GM03348 (cell line): ENCODE data around the gene MECR.

Experiments
- DNase-seq: peaks from one replicate; pipeline ENCODE4 v3.0.0; 2012; ENCODE audit warnings: low spot score

The MECR gene

DNA sequence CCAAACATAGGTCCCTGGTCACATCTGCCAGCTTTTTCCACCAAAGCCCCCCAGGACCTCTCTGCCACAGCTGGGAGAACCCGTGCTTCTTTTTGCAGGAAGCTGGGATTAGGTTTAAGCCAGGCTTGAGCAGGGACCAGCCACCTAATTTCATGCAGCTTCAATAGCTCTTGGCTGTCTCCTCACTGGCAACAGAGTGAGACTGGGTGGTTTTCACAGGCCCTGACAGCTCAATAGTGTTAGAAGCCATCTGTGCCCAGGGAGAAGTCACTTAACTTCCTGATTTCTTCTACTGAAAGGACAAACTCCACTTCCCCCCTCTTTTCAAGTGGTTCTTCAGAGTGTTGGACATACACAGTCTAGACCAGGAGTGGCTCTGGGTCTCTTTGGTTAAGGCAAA lies 28.7 kb downstream of the MECR start:
- DNase-seq, result no peak

DNA sequence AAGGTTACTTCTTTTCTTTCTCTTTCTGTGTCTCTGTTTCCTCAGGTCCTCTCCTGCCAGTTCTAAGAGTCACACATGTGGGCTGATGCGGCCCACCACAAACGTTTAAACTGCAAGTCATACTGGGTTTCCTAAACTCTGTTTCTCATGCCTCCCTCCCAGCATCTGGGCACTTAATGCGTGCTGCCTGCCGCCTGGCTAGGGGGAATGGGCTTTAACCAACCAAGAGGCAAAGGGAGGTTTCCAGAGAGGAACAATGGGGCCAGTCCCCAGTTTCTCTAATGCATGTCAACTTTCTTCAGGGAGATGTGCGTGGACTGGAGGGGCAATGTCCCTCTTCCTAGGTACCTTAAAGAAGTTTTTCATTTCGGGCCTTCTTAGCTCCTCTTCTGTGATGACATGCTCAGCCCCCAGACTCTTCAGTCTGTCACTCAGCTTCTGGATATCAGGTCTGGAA lies 29.1 kb downstream of the MECR start:
- DNase-seq, result no peak

DNA sequence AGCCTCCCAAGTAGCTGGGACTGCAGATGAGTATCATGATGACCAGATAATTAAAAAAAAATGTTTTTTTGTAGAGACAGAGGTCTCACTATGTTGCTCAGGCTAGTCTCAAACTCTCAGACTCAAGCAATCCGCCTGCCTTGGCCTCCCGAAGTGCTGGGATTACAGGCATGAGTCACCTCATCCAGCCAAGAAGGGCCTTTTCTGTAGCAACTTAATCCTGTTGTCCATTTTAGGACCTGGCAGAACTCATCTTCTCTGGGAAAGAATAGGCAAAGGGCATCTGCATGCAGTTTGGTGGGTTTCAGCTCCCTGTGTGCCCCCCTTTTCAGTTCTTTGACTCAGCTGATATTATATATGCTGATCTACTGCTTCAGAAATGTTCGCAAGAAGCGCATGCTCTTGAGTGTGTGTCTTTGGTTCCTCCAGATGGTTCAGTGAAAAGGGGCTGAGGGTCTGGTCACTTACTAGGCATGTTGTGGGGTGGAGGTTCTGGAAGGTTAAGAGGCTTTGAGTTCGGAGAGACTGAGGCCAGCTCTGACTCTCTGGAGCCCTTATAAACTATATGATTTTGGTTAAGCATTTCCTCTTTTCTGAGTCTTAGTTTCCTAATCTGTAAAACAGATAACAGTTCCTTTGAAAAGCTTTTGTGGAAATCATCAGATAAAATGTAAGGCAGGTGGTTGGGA lies 29.7 kb downstream of the MECR start:
- DNase-seq, result no peak

DNA sequence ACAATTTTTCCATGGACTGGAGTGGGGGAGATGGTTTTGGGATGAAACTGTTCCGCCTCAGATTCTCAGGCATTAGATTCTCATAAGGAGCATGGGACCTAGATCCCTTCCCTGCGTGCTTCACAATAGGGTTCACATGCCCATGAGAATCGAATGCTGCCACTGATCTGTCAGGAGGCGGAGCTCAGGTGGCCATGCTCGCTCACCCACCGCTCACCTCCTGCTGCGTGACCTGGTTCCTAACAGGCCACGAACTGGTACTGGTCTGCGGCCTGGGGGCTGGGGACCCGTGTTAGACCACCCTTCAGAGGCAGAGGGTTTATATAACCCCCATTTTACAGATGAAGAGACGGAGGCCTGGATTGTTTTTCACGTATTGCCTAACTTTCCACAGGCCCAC lies 32.7 kb downstream of the MECR start:
- no peak for DNase-seq

DNA sequence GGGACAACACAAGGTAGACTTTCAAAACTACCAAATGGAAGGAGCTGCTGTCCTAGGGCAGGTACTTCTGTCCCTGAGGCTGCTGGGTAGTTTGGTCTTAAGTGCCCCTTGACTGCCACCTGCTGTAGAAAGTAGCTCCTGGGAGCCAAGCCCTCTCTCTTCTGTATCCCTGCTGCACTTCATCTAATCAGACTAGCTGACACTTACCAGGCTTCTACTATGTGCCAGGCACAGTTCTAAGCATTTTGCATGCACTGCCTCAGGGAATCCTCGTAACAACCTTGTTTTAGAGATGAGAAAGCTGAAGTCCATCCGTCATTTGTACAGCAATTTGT lies 33.2 kb downstream of the MECR start:
- peak; percentile 28 for DNase-seq

DNA sequence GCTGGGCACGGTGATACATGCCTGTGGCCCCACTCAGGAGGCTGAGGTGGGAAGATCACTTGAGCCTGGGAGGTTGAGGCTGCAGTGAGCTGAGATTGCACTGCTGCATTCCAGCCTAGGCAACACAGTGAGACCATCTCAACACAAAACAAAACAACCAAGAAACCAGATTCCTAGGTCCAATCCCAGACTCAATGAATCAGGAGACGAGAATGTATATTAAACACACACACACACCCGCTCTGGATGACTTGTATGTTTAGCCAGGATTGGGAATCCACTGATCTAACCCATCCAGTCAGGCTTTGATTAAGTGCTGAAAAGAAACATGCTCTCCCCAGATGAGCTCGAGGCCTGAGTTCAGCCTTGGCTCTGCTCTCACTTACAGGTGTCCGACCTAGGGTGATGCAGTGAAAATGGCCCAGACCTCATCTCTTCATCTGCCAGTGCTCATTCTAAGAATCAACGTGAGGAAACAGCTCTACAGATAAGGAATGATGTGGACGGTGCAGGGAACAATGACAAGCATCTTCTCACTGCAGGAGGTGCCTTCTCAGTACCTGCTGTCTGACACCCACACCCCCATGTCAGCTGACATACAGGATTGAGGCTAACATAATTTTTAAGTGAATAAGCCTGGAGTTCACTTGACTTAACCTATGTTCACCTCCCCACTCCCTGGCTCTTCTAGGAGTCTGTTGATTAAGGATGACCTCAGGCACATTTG lies 33.7 kb downstream of the MECR start:
- peak; percentile 72 for DNase-seq

DNA sequence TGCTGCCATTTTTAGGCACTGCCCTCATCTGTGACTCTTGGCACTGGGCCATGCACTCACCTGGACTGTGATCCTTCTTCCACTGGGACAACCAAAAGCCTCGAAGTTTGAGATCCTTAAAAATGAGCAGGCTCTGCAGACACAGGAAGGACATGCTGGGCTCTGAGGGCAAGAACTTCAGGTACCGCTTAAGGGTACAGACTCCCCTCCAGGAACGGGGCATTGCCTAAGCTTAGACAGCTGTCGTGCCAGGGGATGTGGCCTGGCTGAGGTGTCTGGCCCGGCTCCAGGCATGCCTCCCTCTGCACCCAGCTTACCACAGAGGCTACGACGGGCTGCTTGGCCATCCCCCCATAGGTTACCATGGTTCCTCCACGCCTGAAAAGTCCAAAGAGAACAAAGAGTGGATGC lies 34.8 kb downstream of the MECR start:
- no peak for DNase-seq

DNA sequence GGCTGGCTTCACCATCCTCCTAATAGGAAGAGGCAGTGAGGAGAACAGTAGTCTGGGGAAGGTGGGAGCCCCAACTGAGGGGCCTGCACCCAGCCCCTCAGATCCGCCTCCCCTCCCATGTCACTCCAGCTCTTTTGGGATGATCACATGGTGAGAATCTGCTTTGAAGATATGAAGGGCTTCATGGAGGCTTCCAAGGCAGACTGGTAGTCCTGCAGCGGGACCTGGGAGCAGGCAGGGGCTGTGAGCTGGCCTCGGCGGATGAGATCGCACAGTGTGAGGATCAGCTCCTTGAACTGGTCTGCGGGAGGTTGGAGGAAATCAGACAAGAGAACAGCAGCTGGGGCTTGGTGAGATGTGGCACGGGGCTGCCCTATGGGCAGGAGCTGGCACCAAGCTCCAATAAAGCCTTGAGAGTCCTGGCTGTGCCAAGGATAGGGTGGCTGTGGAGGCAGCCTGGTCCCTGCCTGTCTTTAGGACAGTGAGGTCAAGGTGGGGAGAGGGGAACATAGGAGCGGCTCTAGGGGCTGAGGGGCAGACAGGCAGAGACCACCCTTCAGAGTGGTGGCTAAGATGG lies 36.8 kb downstream of the MECR start:
- no peak for DNase-seq

DNA sequence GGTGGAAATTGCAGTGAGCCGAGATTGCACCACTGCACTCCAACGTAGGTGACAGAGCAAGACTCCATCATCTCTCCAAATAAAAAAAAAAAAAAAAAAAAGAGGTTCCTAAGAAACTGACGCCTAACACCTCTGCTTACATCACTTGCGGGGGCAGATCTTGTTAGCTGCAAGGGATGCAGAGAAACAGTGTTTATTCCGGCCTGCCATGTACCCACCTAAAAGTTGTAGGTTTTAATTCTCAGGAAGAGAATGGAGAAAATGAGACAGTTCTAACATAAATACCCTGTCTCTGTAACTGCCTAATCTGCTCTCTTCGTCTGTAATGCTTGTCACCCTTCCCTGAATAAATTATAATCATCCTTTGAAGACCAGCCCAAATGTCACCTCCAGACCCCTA lies 40.0 kb downstream of the MECR start:
- no peak for DNase-seq

DNA sequence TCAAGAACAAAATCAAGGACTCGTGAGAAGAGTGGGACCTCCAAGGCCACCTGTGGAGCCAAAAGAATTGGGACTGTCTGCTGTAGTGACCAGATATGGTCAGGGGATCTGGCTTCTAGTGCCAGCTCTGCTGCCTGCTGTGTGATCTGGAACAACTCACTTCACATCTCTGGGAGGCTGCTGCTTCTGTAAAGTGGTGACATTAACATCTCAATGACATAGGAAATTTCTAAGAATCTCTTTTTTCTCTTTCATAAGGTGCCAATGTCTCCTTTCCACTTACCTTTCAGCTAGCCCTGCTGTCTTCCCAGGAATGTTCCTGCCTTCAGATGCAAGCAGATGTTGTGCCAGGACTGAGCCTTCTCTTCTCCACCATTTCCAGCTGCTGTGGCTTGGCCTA lies 44.0 kb downstream of the MECR start:
- DNase-seq, result no peak

DNA sequence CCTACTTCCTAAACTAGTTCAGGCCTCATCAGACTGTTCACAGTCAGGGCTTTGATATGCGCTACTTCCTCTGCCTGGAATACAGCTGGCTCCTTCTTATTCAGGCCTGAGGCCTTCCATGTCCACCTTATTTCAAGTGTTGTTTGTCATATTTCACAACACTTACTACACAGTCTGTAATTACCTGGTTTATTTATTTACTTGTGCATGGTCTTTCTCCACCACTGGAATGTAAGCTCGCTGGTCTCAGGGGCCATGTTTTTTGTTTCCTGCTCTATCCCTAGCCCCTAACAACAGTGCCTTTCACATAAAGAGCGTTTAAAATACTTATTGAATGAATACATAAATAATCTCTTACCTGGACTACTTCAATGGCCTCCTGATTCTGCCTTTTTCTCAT lies 44.5 kb downstream of the MECR start:
- DNase-seq, result no peak

DNA sequence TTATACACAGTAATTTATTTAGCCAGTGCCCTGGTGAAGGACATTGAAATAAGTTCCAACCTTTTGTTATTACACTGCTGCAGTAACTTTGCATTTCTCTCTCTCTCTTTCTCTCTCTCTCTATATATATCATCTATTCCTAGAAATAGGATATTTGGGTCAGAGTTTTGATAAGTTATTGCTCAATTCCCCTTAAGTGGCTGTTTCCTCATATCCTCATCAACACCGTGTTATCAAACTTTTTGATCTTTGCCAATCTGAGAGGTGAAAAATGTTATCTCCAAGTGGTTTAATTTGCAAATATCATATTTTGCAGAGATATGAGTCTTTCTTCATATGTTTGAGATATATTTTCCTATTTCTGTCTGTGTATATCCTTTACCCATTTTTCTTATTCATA lies 47.4 kb downstream of the MECR start:
- DNase-seq, result no peak

DNA sequence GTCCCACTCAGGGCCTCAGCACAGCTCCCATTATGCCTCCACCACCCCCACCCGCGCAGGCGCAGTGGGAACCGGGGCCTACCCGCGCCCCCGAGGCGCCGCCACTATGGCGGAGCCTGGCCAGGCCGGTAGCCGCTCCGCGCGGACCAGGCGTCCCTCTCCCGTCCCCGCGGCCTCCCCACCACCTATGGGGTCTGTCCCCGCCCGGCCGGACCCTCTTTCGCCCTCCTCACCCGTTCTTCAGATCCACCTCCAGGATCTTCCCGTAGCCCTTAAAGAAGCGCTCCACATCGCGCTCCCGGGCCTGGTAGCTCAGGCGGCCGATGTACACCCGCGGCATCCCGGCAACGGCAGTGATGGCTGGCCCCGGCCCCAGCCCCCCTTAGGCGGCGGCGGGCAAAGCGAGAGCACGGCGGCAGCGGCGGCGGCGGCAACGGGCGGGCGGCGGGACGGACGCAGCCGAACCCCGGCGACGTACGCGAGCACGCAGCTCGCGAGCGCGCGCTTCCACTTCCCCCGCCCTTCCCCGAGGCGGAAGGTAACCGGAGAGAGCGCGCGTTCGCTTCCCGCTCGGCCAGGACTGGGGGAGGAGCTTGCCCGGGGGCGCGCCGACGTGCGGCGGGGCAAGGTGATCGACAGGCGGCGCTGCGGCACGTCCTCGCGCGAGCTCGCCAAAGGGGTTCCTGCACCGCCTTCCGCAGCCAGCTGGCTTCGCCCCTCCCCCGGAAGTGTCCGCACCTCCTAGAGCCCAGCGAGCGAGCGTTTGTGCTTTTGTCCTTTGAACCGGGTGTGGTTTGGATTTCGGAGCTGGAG lies 49.1 kb downstream of the MECR start, which contains the start of gene SRSF4:
SRSF4 (minus strand) TSS at position 488 of the 813 bp plus-strand sequence; CDS start at position 340, 148 bp downstream.
- peak; percentile 99 for DNase-seq

DNA sequence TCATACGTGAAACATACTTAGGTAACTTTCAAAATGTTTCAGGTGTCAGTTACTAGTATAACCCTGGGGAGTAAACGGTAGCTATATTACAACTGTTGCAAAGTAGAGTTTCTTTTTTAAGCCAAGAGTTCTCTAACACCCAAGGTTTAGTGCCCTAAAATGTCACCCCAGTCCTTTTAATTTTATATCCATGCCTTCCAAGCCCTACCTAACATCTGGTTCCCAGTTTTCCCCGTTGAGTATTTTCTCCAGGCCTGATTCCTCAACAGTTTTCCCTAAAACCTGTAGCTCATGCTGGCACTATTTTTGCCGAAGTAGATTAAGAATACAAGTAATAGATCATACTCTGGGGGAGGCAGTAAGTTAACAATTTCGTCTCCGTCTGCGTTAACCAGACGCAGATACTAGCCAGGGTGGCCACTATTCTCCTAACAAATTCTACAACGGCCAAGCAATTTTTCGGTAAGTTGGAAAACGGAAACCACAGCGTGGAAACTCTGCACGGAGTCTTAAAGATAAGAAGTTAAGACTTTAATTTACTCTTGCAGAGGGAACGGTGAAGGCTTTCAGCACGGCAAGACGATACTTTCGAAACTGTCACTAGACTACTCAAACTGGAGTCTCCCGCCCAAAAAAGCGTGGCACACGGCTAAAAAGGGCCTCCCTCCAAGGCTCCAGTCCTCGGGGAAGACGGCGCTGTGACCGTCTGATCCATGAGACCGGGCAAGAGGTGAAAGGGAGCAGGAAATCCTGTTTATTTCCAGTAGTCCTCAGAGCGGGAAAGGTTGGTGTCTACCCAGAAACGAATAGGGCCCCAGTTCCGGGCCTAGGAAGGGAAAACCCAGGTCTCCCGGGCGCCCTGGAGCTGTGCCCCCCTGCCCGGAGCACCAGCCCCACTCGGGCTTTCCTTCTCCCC lies 50.0 kb downstream of the MECR start:
- DNase-seq, result no peak

DNA sequence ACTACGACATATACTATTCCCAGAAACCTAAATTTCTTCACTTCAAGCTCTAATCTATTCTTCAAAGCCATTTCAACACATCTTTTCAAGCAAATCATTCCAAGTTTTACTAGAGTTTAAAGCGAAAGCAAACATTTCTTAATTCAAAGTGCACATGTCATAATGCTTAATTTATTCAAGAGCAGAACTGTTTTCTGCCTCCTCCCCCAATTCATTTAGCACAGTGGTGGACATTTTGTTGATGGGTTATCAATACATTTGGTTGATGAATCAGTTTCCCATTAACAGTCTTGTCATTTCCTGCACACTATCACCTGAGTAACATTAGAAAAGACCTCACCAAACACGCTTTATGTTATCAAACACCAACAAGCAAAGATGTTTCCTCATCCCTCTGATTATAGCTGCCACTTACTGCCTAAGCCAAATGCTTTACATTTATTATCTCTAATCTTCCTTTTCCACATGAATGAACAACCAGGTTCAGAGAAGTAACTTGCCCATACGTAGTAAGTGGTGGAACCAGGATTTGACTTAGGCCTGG lies 51.0 kb downstream of the MECR start:
- DNase-seq, result no peak

DNA sequence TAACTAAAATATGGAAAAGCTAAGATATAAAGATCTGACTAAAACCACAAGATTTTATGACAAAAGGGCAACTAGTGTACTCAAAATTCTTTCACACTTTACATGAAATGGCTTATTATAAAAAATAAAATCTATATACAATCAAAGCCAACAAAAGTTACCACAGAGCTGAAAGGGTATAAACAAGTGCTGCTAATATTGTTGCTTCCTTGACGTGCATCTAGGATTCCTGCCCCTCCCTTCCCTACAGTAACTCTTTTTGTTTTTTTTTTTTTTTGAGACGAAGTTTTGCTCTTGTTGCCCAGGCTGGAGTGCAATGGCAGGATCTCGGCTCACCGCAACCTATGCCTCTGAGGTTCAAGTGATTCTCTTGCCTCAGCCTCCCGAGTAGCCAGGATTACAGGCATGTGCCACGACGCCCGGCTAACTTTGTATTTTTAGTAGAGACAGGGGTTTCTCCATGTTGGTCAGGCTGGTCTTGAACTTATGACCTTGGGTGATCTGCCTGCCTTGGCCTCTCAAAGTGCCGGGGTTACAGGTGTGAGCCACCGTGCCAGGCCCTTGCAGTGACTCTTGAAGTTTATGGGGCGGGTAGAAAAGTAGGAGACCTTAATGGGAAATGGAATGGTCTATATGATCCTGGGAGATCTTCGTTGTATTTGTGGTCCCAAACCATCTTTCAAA lies 53.6 kb downstream of the MECR start:
- DNase-seq, result peak; percentile 14

DNA sequence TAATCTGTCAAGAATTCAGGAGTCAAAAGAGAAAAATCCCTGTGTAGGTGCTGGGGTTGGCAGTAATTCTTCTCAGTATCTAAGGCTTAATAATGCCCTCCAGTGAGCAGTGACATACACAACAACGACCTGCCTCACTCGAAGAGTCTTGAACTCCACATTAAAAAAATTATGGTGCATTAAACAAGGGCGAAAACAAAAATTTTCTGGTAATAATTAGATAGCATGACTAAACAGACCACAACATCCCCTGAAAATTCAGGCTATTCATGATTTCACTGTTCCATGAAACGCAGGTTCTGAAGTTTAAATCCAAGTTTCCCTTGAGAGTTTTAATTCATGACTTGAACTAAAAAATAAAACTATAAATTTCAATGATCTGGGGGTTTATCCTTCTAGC lies 54.2 kb downstream of the MECR start:
- DNase-seq, result peak; percentile 49

DNA sequence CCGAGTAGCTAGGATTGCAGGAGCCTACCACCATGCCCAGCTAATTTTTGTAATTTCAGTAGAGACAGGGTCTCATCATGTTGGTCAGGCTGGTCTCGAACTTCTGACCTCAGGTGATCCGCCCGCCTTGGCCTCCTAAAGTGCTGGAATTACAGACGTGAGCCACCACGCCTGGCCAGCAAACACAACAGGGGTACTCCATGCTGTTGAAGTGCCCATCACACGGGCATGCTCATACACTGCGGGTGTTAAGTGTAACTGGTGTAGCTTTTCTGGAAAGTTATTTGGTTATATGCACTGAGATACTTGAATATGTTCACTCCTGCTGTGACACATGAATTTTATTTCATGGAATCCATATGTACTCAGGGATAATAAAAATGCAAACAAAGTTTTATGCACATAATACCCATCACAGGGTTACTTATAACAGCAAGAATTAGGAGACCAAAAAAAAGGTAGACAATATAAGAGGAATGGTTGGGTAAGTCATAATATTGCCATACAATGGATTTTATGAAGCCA lies 58.3 kb downstream of the MECR start:
- no peak for DNase-seq

DNA sequence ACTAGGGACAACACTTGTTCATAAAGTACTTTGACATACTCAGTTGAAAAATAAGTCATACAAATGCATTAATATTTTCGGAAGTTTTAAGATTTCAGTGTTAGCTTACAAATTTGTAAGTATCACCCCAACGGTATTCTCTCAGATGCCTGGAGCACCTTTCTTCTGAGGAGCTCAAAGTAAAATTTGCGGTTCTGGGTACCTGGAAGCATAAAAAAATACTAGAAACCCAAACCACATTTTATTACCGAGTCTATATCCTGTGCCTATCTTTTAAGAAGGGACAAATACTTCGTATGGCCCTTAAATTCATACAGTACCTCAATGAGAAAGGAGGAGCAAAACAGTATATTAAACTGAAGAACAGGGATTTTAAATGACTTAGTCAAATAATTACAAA lies 59.2 kb downstream of the MECR start:
- DNase-seq, result no peak

DNA sequence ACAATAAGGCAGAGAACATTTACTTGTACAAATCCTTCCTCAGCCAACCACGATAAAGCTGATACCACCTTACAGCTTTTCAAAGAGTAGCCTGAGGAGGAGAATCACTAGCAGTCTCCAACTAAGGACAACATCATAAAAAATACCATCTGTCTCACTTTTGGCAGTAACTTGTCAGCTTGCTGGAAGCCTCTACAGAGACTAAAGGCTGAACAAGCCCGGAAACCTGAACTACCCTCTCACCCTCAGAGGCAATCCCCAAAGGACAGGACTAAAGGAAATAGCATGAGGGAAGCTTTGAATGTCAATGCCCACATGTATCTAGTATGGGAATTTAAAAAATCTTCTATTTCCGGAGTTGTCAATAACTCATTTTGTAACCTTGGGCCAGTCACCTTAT lies 59.6 kb downstream of the MECR start:
- peak; percentile 16 for DNase-seq
